GM23338 (cell line): Measurements from ENCODE around the gene DLX5.

Source experiments
- EZH2 ChIP-seq: fragments of 200-600 bp; sonication (generic); IDR thresholded peaks from one replicate; pipeline ENCODE4 v1.8.0; 2017; ENCODE audit warnings: antibody characterized with exemption, mild to moderate bottlenecking, low read depth; ENCODE audit not compliant: unreplicated experiment
- POLR2AphosphoS5 ChIP-seq: IDR thresholded peaks from 2 replicates; pipeline ENCODE4 v1.6.1; 2016; ENCODE audit warnings: antibody characterized with exemption, low read depth
- ZNF462 ChIP-seq: fragments of 250-450 bp; sonication (Bioruptor Pico); IDR thresholded peaks from 2 replicates; pipeline ENCODE4 v1.5.0; 2020; ENCODE audit warnings: mild to moderate bottlenecking, moderate library complexity
- TF ChIP-seq, protein P1 (sequence below), 2 experiments: fragments of 200-600 bp in 1 of 2; sonication (generic) in 1 of 2; conservative IDR thresholded peaks; 2 replicates each; pipeline versions ENCODE4 v1.5.1 to v1.6.1; 2016 to 2017; ENCODE audit warnings: antibody characterized with exemption in 2 of 2, low read depth in 2 of 2, mild to moderate bottlenecking in 2 of 2, moderate library complexity in 1 of 2
- TF ChIP-seq, protein P2 (sequence below): IDR thresholded peaks from one replicate; pipeline ENCODE4 v1.6.1; 2018; ENCODE audit warnings: antibody characterized with exemption; ENCODE audit not compliant: unreplicated experiment

- no peak for TF ChIP-seq ZNF462
- TF ChIP-seq, protein P1, sequence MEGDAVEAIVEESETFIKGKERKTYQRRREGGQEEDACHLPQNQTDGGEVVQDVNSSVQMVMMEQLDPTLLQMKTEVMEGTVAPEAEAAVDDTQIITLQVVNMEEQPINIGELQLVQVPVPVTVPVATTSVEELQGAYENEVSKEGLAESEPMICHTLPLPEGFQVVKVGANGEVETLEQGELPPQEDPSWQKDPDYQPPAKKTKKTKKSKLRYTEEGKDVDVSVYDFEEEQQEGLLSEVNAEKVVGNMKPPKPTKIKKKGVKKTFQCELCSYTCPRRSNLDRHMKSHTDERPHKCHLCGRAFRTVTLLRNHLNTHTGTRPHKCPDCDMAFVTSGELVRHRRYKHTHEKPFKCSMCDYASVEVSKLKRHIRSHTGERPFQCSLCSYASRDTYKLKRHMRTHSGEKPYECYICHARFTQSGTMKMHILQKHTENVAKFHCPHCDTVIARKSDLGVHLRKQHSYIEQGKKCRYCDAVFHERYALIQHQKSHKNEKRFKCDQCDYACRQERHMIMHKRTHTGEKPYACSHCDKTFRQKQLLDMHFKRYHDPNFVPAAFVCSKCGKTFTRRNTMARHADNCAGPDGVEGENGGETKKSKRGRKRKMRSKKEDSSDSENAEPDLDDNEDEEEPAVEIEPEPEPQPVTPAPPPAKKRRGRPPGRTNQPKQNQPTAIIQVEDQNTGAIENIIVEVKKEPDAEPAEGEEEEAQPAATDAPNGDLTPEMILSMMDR (conservative IDR thresholded peaks at IDR 0.05; ENCODE audit: low read depth in 2 of 2), result no peak
- TF ChIP-seq EZH2, result no peak
- TF ChIP-seq POLR2AphosphoS5, result no peak
- TF ChIP-seq, protein P2, sequence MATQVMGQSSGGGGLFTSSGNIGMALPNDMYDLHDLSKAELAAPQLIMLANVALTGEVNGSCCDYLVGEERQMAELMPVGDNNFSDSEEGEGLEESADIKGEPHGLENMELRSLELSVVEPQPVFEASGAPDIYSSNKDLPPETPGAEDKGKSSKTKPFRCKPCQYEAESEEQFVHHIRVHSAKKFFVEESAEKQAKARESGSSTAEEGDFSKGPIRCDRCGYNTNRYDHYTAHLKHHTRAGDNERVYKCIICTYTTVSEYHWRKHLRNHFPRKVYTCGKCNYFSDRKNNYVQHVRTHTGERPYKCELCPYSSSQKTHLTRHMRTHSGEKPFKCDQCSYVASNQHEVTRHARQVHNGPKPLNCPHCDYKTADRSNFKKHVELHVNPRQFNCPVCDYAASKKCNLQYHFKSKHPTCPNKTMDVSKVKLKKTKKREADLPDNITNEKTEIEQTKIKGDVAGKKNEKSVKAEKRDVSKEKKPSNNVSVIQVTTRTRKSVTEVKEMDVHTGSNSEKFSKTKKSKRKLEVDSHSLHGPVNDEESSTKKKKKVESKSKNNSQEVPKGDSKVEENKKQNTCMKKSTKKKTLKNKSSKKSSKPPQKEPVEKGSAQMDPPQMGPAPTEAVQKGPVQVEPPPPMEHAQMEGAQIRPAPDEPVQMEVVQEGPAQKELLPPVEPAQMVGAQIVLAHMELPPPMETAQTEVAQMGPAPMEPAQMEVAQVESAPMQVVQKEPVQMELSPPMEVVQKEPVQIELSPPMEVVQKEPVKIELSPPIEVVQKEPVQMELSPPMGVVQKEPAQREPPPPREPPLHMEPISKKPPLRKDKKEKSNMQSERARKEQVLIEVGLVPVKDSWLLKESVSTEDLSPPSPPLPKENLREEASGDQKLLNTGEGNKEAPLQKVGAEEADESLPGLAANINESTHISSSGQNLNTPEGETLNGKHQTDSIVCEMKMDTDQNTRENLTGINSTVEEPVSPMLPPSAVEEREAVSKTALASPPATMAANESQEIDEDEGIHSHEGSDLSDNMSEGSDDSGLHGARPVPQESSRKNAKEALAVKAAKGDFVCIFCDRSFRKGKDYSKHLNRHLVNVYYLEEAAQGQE, result no peak
Measured at GRCh38 chr7:96982586-96982985, 42.0 kb downstream of the DLX5 start.
